GM18519 (cell line): ENCODE data around the gene DIP2B.

Experiments
- ATAC-seq: cut with Tn5 transposase; IDR thresholded peaks from one replicate; pipeline ENCODE4 v1.9.1; 2021; ENCODE audit warnings: mild to moderate bottlenecking, moderate library complexity; ENCODE audit not compliant: unreplicated experiment, low FRiP score

The DIP2B gene

DNA sequence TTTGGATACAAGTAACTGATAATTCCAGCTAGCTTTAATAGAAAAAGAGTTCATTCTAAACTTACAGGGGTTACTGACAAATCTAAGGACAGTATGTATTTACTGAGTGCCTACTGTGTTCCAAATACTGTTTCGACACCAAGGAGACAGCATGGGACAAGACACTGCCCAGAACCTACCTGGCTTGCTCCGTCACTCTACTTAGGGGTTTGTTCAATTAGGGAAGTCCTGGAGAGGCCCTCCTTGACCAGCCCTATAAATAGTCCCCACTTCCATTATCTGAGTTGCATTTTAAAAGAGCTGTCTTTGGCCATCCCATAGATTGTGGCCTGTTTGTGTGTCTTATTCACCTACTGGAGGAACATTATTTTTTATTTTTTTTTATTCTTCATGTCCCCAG is 129.6 kb downstream of the DIP2B start:
- ATAC-seq: no peak

DNA sequence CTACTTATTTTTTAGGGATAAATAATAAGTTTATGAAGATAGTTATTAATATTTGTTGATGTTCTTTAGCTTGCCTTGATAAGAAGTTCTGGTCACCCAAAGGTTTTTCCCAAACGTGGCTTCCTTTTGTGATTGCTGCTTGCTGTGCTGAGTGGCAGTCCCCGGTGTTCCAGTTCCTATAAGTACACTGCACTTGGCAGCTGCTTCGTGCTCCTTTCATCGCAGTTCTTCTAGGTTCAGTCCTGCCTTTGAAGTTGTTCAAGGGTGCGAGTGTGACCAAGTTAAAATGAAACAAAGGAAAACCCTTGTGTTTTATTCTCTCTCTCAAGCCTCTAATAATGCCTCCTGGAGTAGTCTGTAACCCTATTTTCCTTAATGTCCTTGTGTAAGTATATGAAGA is 130.6 kb downstream of the DIP2B start:
- no peak for ATAC-seq

DNA sequence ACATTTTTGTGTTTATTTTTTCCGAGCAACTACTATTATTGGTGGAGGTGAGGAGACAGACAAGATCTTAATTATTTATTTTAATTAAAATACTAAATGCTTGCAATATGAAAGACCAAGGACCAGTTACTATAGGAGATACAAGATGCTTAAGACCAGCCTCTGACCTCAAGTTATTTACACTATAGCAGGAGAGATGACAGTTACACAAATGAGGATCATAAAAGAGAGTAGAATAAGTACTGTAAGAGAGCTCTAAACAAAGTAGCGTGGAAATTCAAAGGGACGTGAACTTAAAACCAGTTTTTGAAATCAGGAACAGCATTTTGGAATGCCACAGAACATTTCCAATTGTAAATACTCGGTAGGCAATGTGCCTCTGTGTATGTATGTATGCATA is 131.1 kb downstream of the DIP2B start:
- no peak for ATAC-seq

DNA sequence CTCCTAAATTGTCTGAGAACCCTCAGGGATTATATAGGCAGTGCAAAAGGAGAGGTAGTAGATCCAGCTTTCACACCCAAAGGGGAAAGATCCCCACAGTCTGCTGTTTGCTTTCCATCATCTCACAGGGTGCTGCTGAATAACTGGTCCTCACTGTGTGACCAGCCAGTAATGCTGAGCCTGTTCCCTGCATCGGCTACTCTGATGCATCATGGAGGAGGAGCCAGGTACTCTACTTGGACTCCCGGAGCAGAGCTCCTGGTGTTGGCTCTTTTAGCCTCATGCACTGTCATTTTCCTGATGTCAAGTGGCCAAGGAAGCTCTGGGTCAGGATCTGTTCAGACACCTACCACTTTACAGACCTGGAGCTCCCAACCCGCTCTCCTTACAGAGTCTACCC is 131.7 kb downstream of the DIP2B start:
- ATAC-seq: no peak

DNA sequence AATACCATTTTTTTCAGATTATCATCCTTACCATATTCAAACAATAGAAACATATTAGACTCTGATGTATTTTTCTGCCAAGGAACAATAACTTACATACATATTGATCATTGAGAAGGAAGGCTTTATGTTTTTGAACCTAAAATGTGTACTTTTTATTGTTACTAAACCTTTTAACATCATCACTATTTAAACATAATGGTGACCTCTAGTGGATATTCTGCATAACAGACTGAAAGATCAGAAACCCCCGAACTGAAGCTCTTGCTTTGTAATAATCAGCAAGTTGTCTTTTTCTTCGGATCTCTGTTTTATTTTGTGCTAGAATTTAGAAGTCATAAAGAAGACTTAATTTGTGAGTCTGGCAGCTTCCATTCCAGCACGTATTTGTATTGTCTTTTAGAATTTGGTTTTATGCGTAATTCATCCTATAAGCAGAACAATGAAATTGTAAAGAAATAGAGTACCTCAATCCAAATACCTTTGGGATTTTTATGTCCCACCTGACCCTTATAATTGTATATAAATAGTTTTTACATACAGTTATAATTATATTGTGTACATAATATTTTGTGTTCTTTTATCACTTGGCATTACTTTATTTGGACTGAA is 133.2 kb downstream of the DIP2B start:
- no peak for ATAC-seq

DNA sequence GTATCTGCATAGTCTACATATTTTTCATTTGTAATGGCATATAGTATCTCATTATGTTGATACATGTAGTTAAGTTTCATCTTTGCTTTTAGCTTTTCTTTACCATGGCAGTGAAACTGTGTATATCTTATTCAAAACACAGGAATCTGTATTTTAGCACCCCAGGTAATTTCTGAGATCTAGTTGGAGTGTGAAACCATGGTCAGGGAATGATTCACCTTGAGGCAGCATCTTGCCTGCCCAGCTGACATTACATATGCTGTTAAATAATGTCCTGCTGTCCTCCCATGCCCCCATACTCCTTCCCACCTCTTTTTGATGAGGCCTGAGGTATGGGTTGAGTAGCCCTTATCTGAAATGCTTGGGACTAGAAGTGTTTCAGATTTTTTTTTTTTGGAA is 133.7 kb downstream of the DIP2B start:
- no peak for ATAC-seq

DNA sequence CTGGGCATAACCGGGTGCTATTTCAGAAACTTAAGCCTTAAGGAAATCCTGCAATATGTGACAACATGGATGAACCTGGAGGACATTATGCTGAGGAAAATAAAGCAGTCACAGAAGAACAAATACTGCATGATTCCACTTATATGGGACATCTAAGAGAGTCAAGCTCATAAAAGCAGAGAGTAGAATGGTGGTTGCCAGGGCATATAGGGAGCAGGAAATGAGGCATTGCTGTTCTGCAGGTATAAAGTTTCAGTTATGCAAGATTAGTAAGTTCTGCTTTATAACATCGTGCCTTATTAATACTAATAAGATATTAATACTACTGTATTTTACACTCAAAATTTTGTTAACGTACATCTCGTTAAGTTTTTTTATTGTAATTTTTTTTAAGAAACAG is 134.9 kb downstream of the DIP2B start:
- no peak for ATAC-seq

DNA sequence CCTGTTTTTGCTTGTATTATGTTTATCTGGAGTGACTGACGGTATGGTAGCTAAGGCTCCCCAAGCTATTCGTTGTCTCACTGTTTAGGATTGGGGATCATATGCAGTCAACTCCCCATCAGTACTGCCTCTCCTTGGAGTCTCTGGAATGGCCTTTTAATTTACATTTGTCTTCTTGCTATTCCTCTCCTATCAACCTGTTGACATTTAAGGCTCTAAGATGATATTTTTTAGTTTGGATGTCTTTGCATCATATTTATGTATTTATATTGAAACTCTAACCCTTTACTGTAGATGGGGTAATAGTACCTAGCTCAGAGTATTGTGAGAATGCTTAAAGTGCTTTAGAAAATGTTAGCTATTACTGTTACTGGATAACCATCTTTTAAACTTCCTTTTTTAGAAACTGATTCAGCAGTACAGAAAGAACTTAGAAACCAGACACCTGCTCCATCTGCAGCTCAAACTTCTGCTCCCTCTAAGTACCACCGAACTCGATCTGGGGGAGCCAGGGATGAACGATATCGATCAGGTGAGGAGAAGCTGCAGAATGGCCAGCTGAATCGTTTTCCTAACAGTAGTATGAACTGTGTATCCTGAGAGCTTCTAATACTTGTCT is 135.6 kb downstream of the DIP2B start:
- ATAC-seq: no peak

DNA sequence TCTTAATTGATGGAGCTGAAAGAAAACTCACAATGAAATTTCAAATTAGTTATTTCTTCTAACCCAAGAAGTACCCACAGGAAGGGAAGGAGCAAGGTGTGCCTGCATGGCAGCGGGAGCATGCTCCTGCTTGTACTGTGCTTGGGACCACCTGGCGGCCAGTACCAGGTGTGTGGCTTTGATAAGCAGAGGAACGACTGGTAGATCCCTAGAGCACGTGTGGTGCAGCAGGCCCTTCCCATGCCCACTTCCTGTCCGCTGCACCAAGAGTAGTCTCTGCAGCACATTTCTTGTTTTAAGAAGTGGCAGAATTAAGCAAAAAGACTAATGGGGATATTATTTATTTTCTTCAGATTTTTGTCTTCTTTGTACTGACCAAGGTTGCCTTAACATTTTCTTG is 136.8 kb downstream of the DIP2B start:
- no peak for ATAC-seq

DNA sequence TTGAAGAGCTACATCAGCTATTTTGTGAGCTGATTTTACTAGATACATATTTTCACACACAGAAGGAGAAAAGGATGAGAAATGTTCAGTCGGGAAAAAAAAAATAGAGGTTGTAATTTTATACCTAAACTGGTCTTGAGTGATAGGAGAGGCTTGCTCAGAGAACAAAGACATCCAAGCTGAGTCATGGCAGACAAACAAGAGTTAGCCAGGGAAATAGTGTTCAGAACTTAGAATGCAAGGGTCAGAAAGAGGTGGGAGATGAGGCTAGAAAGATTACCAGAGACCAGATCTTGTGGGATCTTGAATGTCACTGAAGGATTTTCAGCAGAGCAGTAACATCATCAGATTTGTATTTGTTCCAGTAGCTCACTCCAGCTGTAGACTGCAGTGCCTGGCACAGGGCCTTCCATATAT is 137.3 kb downstream of the DIP2B start:
- no peak for ATAC-seq

DNA sequence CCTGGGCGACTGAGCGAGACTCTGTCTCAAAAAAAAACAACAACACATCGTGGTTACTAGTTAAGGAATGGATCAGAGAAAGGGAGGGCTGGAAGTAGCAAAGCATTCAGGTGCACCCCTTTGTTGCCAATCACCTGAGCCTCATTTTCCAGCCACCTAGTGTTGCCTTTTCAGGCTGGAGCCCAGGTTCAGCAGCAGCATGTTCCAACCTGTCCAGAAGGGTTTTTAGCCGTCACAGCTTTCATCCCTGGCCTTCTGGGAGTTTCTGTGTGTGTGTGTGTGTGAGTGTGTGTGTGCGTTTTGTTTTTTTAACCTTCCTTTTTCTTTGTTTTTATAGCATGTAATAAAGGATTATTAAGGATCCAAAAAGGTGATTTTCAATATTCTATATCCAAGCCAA is 138.0 kb downstream of the DIP2B start:
- no peak for ATAC-seq

DNA sequence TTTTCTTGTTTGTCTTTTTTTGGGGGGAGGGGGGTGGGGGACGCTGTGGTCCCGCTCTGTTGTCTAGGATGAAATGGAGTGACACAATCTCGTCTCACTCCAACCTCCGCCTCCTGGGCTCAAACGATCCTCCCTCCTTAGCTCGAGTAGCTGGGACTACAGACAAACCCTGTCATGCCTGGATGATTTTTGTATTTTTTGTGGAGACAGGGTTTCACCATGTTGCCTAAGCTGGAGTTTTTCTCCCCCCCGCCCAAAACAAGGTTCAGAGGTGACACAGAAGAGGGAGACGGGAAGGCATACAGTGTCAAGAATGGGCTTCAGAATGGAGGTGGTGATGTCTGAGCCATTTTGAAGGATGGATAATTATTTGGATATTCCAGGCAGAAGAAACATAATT is 142.2 kb downstream of the DIP2B start:
- no peak for ATAC-seq

DNA sequence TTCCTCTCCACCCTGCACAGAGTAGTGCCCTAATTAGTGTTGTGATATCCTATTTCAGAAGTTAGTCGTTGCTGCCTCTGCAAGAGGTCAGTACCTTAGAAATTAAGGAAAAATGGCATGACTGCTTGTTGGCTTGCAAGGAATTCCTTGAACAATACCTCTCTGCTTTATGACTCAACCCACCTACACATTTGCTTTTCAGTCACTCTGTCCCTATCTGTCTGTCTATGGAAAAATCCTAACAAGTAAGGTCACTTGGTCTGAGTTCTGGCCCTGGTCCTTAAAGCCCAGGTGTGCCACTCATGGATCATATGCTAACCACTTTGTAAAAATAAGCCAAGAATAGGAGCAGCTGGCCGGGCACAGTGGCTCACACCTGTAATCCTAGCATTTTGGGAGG is 142.7 kb downstream of the DIP2B start:
- no peak for ATAC-seq

DNA sequence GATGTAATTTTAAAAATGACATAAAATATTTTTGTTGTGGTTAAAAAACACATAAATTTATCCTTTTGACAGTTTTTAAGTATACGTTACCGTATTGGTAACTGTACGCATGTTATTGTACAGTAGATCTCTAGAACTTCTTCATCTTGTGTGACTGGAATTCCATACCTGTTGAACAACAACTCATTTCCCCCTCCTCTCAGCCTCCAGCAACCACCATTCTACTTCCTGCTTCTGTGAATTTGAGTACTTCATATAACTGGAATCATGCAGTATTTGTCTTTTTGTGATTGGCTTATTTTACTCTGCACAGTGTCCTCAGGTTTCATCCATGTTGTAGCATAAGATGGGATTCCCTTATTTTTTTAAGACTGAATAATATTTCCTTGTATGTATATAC is 145.5 kb downstream of the DIP2B start:
- ATAC-seq: no peak

DNA sequence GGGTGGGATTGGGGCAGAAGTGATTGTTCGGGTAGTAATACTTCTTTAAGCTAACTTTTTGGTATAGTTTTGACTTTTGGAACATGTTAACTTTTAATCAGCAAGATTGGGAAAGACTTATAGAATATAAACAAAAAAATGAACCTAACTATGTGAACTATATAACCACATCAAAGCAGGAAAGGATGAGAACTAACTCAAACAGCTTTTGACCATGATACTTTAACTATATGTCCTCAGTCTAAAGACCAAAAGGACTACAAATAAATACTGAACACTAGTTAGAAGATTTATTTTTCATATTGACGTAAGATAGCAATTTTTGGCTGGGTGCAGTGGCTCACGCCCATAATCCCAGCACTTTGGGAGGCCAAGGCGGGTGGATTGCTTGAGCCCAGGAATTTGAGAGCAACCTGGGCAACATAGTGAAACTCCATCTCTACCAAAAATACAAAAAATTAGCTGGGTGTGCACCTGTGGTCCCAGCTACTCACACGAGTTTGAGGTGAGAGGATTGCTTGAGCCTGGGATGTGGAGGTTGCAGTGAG is 150.7 kb downstream of the DIP2B start:
- no peak for ATAC-seq

DNA sequence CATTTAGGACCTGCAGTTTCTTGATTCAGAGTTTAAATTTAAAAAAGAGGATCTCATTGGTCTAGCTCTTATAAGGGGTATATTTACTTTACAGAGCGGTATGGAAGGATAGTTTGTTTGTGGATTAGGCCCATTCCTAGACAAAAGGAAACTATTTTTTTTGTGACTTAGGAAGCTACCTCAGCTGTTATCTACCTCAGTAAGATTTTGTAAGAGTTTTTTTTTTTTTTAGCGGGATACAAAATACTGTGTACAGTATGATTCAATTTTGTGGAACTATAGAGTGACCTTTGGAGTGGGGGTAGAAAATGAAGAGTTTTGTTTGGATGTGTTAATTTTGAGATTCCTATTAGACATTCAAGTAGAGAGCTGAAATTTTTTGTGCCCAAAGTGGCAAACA is 154.5 kb downstream of the DIP2B start:
- ATAC-seq: no peak

DNA sequence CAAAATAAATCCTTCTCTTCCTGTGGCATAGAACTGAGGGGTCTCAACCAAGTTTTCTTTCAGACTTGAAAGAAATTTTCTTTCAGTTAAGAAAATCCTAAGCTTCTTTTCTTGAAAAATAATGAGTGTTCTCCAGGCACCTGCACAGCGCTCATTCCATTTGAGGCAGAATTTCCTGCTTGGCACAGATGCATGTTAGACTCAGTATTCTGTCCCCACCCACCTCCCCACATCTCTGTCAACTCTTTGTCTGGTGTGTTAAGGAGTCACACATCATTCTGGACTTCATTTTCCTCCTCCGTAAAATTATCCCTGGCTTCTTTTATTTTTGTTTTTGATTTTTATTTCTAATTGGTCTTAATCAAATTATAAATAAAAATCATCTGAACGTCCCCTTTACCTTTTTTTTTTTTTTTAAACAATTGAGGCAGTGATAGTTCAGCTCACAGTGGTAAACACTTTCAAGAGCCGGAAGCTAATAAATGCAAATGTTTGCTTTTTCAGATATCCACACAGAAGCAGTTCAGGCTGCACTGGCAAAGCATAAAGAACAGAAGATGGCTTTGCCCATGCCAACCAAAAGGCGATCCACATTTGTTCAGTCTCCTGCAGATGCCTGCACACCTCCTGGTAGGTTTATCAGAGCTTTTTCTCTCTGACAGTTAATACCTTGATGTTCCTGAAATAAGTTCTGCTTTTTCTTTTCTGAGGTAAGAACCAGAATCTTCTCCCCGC is 155.1 kb downstream of the DIP2B start:
- ATAC-seq: no peak

DNA sequence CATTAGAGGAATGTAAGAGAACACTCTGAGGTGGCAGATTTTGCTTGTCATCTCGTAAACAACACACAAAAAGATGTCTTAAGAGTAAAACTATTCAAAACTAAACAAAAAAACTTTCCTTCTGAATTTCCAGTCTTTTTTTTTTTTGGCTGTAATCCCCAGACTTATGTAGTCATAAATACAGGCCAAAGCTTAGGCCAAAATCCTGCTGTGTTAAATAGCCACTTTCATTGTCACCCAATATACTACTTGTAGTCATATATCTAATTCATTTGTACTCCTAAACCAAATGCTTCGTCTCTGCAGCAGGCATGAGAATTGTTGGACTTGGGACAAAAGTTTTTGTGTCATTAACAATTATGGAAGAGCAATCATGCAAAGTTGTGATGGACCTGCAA is 155.6 kb downstream of the DIP2B start:
- no peak for ATAC-seq

DNA sequence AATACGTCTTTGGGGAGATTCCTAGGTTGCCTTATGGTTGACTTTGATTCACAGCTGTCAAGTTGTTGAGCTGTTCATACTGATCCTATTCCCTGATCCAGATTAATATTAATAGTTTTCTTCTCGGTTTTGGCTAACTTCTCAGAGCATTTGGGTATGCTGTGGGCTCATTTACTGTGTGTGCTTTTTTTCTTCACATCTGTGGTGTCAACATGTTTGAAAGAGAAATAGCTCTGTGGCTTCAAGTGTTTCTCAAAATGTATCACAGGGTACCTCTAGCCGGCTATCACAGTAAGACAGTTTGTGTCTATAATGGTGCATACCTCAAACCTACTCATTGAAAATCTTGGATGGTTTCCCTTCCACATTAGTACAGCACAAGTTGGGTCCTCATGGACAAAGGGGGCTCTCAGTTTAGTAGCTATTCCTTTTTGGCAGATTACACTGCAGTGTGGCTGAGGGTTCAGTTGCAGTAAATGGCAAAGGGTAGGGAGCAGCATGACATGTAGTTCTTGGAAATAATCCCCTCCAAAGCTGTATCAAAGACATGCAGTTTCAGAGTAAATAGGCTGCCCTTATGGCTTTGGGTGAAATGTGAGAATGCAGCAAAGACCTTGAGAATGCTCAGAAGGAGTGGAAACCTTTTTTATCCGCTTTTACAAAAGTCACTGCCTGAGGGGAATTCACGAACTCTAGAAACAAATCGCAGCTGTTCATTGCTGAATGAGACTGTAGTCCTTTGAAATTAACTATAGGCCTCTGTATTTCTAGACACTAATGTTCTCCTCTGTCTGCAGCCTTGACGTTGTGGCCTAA is 156.7 kb downstream of the DIP2B start:
- ATAC-seq: no peak

DNA sequence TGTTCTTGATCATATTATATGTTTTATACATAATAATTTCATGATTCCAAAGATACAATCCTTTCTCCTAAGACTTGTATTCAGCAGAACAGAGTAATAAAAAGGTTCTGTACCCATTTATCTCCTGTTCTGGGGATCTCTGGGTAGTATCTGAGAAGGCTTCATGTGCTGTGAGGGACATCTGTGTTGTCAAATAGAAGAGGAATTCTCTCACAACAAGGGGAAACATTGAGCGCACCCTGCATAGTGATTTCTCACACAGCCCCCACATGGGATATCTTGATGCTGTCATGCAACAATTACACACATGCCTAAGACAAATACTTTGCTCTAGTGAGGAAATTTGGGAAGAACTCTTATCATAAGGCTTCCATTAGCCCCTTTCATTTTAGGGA is 157.3 kb downstream of the DIP2B start:
- no peak for ATAC-seq

DNA sequence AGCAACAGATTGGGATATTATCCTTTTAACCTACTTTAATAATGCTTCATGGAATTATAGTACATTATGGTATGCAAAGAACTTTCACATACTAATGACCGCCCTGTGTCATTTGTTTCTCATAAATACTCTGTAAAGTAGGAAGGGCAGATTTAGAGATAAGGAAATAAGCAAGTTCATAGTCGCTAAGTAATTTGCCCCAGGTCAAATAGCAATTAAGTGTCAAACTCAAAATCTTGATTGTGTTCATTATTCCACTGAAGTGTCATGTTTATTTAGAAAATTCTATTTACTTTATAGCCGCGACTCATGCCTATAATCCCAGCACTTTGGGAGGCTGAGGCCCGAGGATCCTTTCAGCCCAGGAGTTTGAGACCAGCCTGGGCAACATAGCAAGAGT is 160.4 kb downstream of the DIP2B start:
- ATAC-seq: no peak
